Stimulated activated naive CD8-positive, alpha-beta T cell treated with anti-CD3 and anti-CD28 coated beads, Interleukin-15, Interleukin-2, amounts not matched to agents 100 ng/mL and 50 ng/mL, for 24 hours (primary cell): ENCODE results near the gene NT5DC4.
"Not testable (repeated sequence)": the region's sequence is repeated elsewhere in the genome, so short reads cannot be mapped to it uniquely, and the experiment has no call there.

Experiments
- H3K27ac Mint-ChIP-seq: one replicate; pipeline ENCODE4 v1.8.0; 2021; ENCODE audit warnings: mild to moderate bottlenecking, mixed read lengths
- H3K27me3 Mint-ChIP-seq: one replicate; pipeline ENCODE4 v1.8.0; 2021; ENCODE audit warnings: mixed read lengths
- H3K36me3 Mint-ChIP-seq: one replicate; pipeline ENCODE4 v1.8.0; 2021; ENCODE audit warnings: low read depth, mixed read lengths
- H3K4me1 Mint-ChIP-seq: one replicate; pipeline ENCODE4 v1.8.0; 2021; ENCODE audit warnings: low read depth, mixed read lengths
- H3K4me3 Mint-ChIP-seq: one replicate; pipeline ENCODE4 v1.8.0; 2021; ENCODE audit warnings: mild to moderate bottlenecking, mixed read lengths
- H3K9me3 Mint-ChIP-seq: one replicate; pipeline ENCODE4 v1.8.0; 2021; ENCODE audit warnings: mixed read lengths

NT5DC4 gene

GRCh38 chr2:112691881-112692281 lies 28.9 kb upstream of the NT5DC4 start:
- Mint-ChIP-seq H3K4me1 (peaks cover 33% of the 10 kb centered on the region), H3K9me3 (no peaks in the 10 kb centered on the region), H3K27ac (no peak overlapping the region), H3K27me3 (no peaks in the 10 kb centered on the region), H3K4me3 (no peak overlapping the region), H3K36me3 (no peaks in the 10 kb centered on the region)

- peaks cover 33% of the 10 kb centered on the region for H3K4me1 Mint-ChIP-seq
- no peaks in the 10 kb centered on the region for H3K36me3 Mint-ChIP-seq
- H3K9me3 Mint-ChIP-seq: no peaks in the 10 kb centered on the region
- peak overlapping the region; percentile 46 for H3K27ac Mint-ChIP-seq
- H3K4me3 Mint-ChIP-seq: peak overlapping the region; percentile 25
- no peaks in the 10 kb centered on the region for H3K27me3 Mint-ChIP-seq
Observed at GRCh38 chr2:112692495-112692911, 28.3 kb upstream of the NT5DC4 start.

- H3K36me3 Mint-ChIP-seq: no peaks in the 10 kb centered on the region
- peaks cover 33% of the 10 kb centered on the region for H3K4me1 Mint-ChIP-seq
- no peaks in the 10 kb centered on the region for H3K9me3 Mint-ChIP-seq
- H3K27ac Mint-ChIP-seq: peak overlapping the region; percentile 46
- H3K27me3 Mint-ChIP-seq: no peaks in the 10 kb centered on the region
- peak overlapping the region; percentile 25 for H3K4me3 Mint-ChIP-seq
Observed at GRCh38 chr2:112692918-112693317, 27.9 kb upstream of the NT5DC4 start.

- H3K27me3 Mint-ChIP-seq: no peaks in the 10 kb centered on the region
- H3K9me3 Mint-ChIP-seq: no peaks in the 10 kb centered on the region
- no peaks in the 10 kb centered on the region for H3K36me3 Mint-ChIP-seq
- no peak overlapping the region for H3K4me3 Mint-ChIP-seq
- peaks cover 33% of the 10 kb centered on the region for H3K4me1 Mint-ChIP-seq
- no peak overlapping the region for H3K27ac Mint-ChIP-seq
Observed at GRCh38 chr2:112693596-112693995, 27.2 kb upstream of the NT5DC4 start.

- H3K36me3 Mint-ChIP-seq: no peaks in the 10 kb centered on the region
- peaks cover 33% of the 10 kb centered on the region for H3K4me1 Mint-ChIP-seq
- H3K27me3 Mint-ChIP-seq: no peaks in the 10 kb centered on the region
- no peak overlapping the region for H3K4me3 Mint-ChIP-seq
- H3K27ac Mint-ChIP-seq: no peak overlapping the region
- no peaks in the 10 kb centered on the region for H3K9me3 Mint-ChIP-seq
Observed at GRCh38 chr2:112694182-112694581, 26.6 kb upstream of the NT5DC4 start.

- Mint-ChIP-seq H3K4me1 (peaks cover 21% of the 10 kb centered on the region), H3K36me3 (no peaks in the 10 kb centered on the region), H3K27ac (no peak overlapping the region), H3K27me3 (peaks cover 6% of the 10 kb centered on the region), H3K9me3 (no peaks in the 10 kb centered on the region), H3K4me3 (no peak overlapping the region)
Observed at GRCh38 chr2:112698834-112699515, 21.8 kb upstream of the NT5DC4 start.

GRCh38 chr2:112699984-112700667 lies 20.7 kb upstream of the NT5DC4 start:
- no peaks in the 10 kb centered on the region for H3K9me3 Mint-ChIP-seq
- no peaks in the 10 kb centered on the region for H3K36me3 Mint-ChIP-seq
- H3K27me3 Mint-ChIP-seq: peaks cover 11% of the 10 kb centered on the region
- H3K4me1 Mint-ChIP-seq: peaks cover 21% of the 10 kb centered on the region
- peak overlapping the region; percentile 8 for H3K4me3 Mint-ChIP-seq
- H3K27ac Mint-ChIP-seq: peak overlapping the region; percentile 29

GRCh38 chr2:112701052-112701451 lies 19.8 kb upstream of the NT5DC4 start:
- peaks cover 14% of the 10 kb centered on the region for H3K27me3 Mint-ChIP-seq
- no peak overlapping the region for H3K4me3 Mint-ChIP-seq
- peak overlapping the region; percentile 23 for H3K27ac Mint-ChIP-seq
- no peaks in the 10 kb centered on the region for H3K9me3 Mint-ChIP-seq
- no peaks in the 10 kb centered on the region for H3K36me3 Mint-ChIP-seq
- peaks cover 28% of the 10 kb centered on the region for H3K4me1 Mint-ChIP-seq

GRCh38 chr2:112703684-112704083 lies 17.1 kb upstream of the NT5DC4 start:
- Mint-ChIP-seq H3K36me3 (no peaks in the 10 kb centered on the region), H3K9me3 (no peaks in the 10 kb centered on the region), H3K27me3 (peaks cover 18% of the 10 kb centered on the region), H3K27ac (no peak overlapping the region), H3K4me3 (no peak overlapping the region), H3K4me1 (peaks cover 52% of the 10 kb centered on the region)

- Mint-ChIP-seq H3K4me1 (peaks cover 50% of the 10 kb centered on the region), H3K27ac (no peak overlapping the region), H3K4me3 (no peak overlapping the region), H3K27me3 (peaks cover 17% of the 10 kb centered on the region), H3K9me3 (no peaks in the 10 kb centered on the region), H3K36me3 (no peaks in the 10 kb centered on the region)
Observed at GRCh38 chr2:112705575-112705974, 15.2 kb upstream of the NT5DC4 start.

- Mint-ChIP-seq H3K9me3 (no peaks in the 10 kb centered on the region), H3K27me3 (peaks cover 12% of the 10 kb centered on the region), H3K27ac (no peak overlapping the region), H3K4me1 (peaks cover 45% of the 10 kb centered on the region), H3K36me3 (no peaks in the 10 kb centered on the region), H3K4me3 (peak overlapping the region; percentile 12)
Observed at GRCh38 chr2:112706170-112706664, 14.6 kb upstream of the NT5DC4 start.

- H3K27me3 Mint-ChIP-seq: peaks cover 12% of the 10 kb centered on the region
- H3K9me3 Mint-ChIP-seq, H3K27ac Mint-ChIP-seq, H3K4me3 Mint-ChIP-seq, H3K36me3 Mint-ChIP-seq: not testable (repeated sequence)
- H3K4me1 Mint-ChIP-seq: peaks cover 40% of the 10 kb centered on the region
Observed at GRCh38 chr2:112706947-112707346, 13.9 kb upstream of the NT5DC4 start.

GRCh38 chr2:112708968-112709367 lies 11.9 kb upstream of the NT5DC4 start:
- no peaks in the 10 kb centered on the region for H3K36me3 Mint-ChIP-seq
- no peak overlapping the region for H3K4me3 Mint-ChIP-seq
- peaks cover 47% of the 10 kb centered on the region for H3K4me1 Mint-ChIP-seq
- H3K27ac Mint-ChIP-seq: peak overlapping the region; percentile 3
- H3K9me3 Mint-ChIP-seq: no peaks in the 10 kb centered on the region
- peaks cover 12% of the 10 kb centered on the region for H3K27me3 Mint-ChIP-seq

- no peaks in the 10 kb centered on the region for H3K9me3 Mint-ChIP-seq
- no peak overlapping the region for H3K4me3 Mint-ChIP-seq
- no peak overlapping the region for H3K27ac Mint-ChIP-seq
- H3K4me1 Mint-ChIP-seq: peaks cover 47% of the 10 kb centered on the region
- H3K36me3 Mint-ChIP-seq: no peaks in the 10 kb centered on the region
- peaks cover 9% of the 10 kb centered on the region for H3K27me3 Mint-ChIP-seq
Observed at GRCh38 chr2:112709703-112710102, 11.1 kb upstream of the NT5DC4 start.

- Mint-ChIP-seq H3K27me3 (peaks cover 4% of the 10 kb centered on the region), H3K36me3 (no peaks in the 10 kb centered on the region), H3K4me3 (no peak overlapping the region), H3K9me3 (no peaks in the 10 kb centered on the region), H3K4me1 (peaks cover 40% of the 10 kb centered on the region), H3K27ac (no peak overlapping the region)
Observed at GRCh38 chr2:112710956-112711750, 9.7 kb upstream of the NT5DC4 start.
